Upper lobe of right lung (tissue), 1 donor: Measurements from ENCODE around the gene SSC4D. TPM values are rescaled to one million over a fixed set of nuclear protein-coding genes. Genes with fewer than 3 reads are reported as not detected.

ENCODE experiments used
- ATAC-seq: fragments of 200-7000 bp; cut with Tn5 transposase; one replicate; pipeline ENCODE4 v1.9.1; 2020; ENCODE audit warnings: mild to moderate bottlenecking, moderate library complexity
- DNase-seq: peaks from one replicate; pipeline ENCODE4 v3.0.0-alpha.2; 2020
- H3K27ac ChIP-seq: fragments of 200-600 bp; one replicate; pipeline ENCODE4 v1.8.0; 2022
- H3K27me3 ChIP-seq: fragments of 200-600 bp; one replicate; pipeline ENCODE4 v1.8.0; 2022; ENCODE audit warnings: mild to moderate bottlenecking
- H3K36me3 ChIP-seq: fragments of 200-600 bp; one replicate; pipeline ENCODE4 v1.8.0; 2022
- H3K4me1 ChIP-seq: fragments of 200-600 bp; one replicate; pipeline ENCODE4 v1.8.0; 2022
- H3K4me3 ChIP-seq: fragments of 200-600 bp; one replicate; pipeline ENCODE4 v1.8.0; 2022; ENCODE audit warnings: mild to moderate bottlenecking
- H3K9me3 ChIP-seq: fragments of 200-600 bp; one replicate; pipeline ENCODE4 v1.8.0; 2022
- intact Hi-C: fragments of 100-400 bp; cut with DNase I; formaldehyde crosslinking; loops from one replicate; pipeline ENCODE4 v1.11.0; 2022
- total RNA-seq: library from RNA; stranded (reverse); fragmentation: NEBNext Ultra II Directional; extraction: Animal tissue kit (Norgen Biotek cat#: 25700); gene quantifications from one replicate; pipeline ENCODE4 v1.2.1, GENCODE V29; 2021
- TF ChIP-seq, protein P1 (sequence below): fragments of 200-600 bp; IDR thresholded peaks from one replicate; pipeline ENCODE4 v1.8.0; 2022; ENCODE audit warnings: antibody characterized with exemption
- donor health status: DM: no; HTN: yes; CAD: no; lungs with severe emphysema.

The SSC4D gene
- total RNA-seq, 1 donor from 2014 or later, result 1.1 TPM

- Histone ChIP-seq H3K4me1 (no peaks in the 10 kb centered on the region), H3K9me3 (no peaks in the 10 kb centered on the region), H3K36me3 (no peaks in the 10 kb centered on the region), H3K27me3 (no peaks in the 10 kb centered on the region), H3K27ac (no peak overlapping the region), H3K4me3 (no peak overlapping the region)
- TF ChIP-seq, protein P1, sequence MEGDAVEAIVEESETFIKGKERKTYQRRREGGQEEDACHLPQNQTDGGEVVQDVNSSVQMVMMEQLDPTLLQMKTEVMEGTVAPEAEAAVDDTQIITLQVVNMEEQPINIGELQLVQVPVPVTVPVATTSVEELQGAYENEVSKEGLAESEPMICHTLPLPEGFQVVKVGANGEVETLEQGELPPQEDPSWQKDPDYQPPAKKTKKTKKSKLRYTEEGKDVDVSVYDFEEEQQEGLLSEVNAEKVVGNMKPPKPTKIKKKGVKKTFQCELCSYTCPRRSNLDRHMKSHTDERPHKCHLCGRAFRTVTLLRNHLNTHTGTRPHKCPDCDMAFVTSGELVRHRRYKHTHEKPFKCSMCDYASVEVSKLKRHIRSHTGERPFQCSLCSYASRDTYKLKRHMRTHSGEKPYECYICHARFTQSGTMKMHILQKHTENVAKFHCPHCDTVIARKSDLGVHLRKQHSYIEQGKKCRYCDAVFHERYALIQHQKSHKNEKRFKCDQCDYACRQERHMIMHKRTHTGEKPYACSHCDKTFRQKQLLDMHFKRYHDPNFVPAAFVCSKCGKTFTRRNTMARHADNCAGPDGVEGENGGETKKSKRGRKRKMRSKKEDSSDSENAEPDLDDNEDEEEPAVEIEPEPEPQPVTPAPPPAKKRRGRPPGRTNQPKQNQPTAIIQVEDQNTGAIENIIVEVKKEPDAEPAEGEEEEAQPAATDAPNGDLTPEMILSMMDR, result no peak
- ATAC-seq (no peak), DNase-seq (no peak)
- intact Hi-C loops, result no loop called here
Observed at GRCh38 chr7:76412249-76412648, 2.8 kb upstream of the SSC4D start.

DNA sequence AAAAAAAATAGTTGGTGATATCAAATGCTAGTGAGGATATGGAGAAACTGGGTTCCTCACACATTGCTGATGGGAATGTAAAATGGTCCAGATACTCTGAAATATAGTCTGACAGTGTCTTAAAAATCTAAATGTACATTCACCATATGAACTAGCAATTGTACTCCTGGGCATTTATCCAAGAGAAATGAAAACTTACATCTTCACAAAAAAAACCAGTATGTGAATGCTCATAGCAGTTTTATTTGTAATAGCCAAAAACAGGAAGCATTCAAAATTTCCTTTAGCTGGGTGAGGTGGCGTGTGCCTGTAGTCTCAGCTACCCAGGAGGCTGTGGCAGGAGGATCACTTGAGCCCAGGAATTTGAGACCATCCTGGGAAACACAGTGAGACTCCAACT, 2.1 kb upstream of the SSC4D start:
- no peak for ATAC-seq
- H3K27ac ChIP-seq, result no peak overlapping the region
- no peaks in the 10 kb centered on the region for H3K27me3 ChIP-seq
- H3K36me3 ChIP-seq, result no peaks in the 10 kb centered on the region
- H3K9me3 ChIP-seq, result no peaks in the 10 kb centered on the region
- DNase-seq, result no peak
- intact Hi-C loops, result no loop called here
- TF ChIP-seq, protein P1, result no peak
- no peak overlapping the region for H3K4me3 ChIP-seq
- H3K4me1 ChIP-seq, result no peaks in the 10 kb centered on the region

DNA sequence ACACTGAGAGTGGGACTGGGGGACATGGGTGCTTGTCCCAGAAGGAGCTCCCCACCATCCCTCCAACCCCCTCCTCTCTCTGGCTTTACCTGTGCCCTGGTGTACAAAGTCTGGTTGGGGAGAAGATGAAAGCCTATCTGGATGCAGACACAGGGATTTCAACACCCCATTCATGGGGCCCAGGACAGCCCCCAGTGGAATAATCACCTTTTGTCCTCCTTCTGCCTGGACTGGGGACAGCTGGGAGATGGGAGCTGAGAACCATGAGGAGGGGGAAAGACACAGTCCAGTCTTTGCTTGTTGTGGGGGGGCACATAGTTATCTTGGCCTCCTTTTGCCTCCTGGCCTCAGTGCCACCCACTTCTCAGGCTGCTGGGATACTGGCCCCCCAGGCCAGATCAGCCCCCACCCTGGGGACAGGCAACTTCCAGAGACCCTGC, 1.4 kb downstream of the SSC4D start:
- H3K4me1 ChIP-seq, result no peaks in the 10 kb centered on the region
- intact Hi-C loops, result no loop called here
- DNase-seq (no peak), ATAC-seq (no peak)
- H3K27ac ChIP-seq, result no peak overlapping the region
- no peak overlapping the region for H3K4me3 ChIP-seq
- no peaks in the 10 kb centered on the region for H3K9me3 ChIP-seq
- no peaks in the 10 kb centered on the region for H3K27me3 ChIP-seq
- TF ChIP-seq, protein P1, result no peak
- no peaks in the 10 kb centered on the region for H3K36me3 ChIP-seq

DNA sequence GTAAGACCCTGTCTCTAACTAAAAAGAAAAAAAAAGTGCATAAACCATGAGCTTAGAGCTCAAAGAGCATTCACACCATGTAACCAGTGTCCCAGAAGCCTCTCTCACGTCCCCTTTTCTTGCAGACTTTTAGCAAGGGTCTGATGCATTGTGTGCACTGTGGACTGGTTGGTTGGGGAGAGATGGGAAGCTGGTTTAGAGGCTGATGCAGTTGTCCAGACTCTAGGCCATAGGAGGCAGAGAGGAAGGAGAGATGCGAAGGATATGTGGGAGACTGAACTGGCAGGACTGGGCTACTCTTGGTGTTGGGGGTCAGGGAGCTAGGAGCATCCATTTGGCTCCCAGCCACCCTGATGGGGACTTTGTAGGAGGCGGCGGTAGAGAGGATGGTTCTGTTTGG, 1.8 kb downstream of the SSC4D start:
- H3K4me3 ChIP-seq, result no peak overlapping the region
- no peaks in the 10 kb centered on the region for H3K9me3 ChIP-seq
- TF ChIP-seq, protein P1, result no peak
- H3K27me3 ChIP-seq, result no peaks in the 10 kb centered on the region
- intact Hi-C loops, result no loop called here
- DNase-seq (no peak), ATAC-seq (no peak)
- no peaks in the 10 kb centered on the region for H3K36me3 ChIP-seq
- no peaks in the 10 kb centered on the region for H3K4me1 ChIP-seq
- no peak overlapping the region for H3K27ac ChIP-seq

DNA sequence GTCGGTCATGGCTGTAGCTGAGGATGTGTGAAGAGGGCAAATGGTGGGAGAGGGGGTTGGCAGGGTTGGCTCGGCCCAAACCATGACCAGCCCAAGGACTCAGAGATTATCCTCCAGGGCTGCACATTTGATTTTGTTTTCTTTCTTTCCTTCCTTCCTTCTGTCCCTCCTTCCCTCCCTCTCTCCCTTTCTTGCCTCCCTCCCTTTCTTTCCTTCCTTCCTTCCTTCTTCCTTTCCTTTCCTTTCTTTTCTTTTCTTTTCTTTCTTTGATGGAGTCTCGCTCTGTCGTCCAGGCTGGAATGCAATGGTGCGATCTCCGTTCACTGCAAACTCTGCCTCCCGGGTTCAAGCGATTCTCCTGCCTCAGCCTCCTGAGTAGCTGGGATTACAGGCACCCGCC, 3.8 kb downstream of the SSC4D start:
- intact Hi-C loops, result no loop called here
- no peak overlapping the region for H3K4me3 ChIP-seq
- no peaks in the 10 kb centered on the region for H3K9me3 ChIP-seq
- H3K27ac ChIP-seq, result no peak overlapping the region
- no peaks in the 10 kb centered on the region for H3K27me3 ChIP-seq
- DNase-seq (no peak), ATAC-seq (no peak)
- H3K4me1 ChIP-seq, result no peaks in the 10 kb centered on the region
- TF ChIP-seq, protein P1, result no peak
- no peaks in the 10 kb centered on the region for H3K36me3 ChIP-seq
